HFFc6 (cell line): ENCODE results near the gene VIP. TPM values are rescaled to one million over a fixed set of nuclear protein-coding genes. Genes with fewer than 3 reads are reported as not detected.

Source experiments
- DNase-seq: peaks from one replicate; pipeline ENCODE4 v3.0.0-alpha.2; 2018
- H3K27ac Mint-ChIP-seq: 2 replicates; pipeline ENCODE4 v1.8.0; 2020; ENCODE audit warnings: mild to moderate bottlenecking, mixed read lengths
- H3K27me3 Mint-ChIP-seq: 2 replicates; pipeline ENCODE4 v1.8.0; 2021; ENCODE audit warnings: mild to moderate bottlenecking, moderate library complexity, mixed read lengths; ENCODE audit not compliant: insufficient read depth
- H3K36me3 Mint-ChIP-seq: 2 replicates; pipeline ENCODE4 v1.8.0; 2021; ENCODE audit warnings: low read depth, mixed read lengths
- H3K4me1 Mint-ChIP-seq: 2 replicates; pipeline ENCODE4 v1.8.0; 2020; ENCODE audit warnings: low read depth, mixed read lengths
- H3K4me3 Mint-ChIP-seq: 2 replicates; pipeline ENCODE4 v1.8.0; 2020; ENCODE audit warnings: mild to moderate bottlenecking, moderate library complexity, mixed read lengths
- H3K9me3 Mint-ChIP-seq: 2 replicates; pipeline ENCODE4 v1.8.0; 2020; ENCODE audit warnings: mild to moderate bottlenecking, mixed read lengths
- total RNA-seq, 6 experiments: library from RNA; stranded (reverse); fragmentation: NEBNext Ultra II Directional; extraction: Animal tissue kit (Norgen Biotek cat#: 25700); gene quantifications; 2 replicates in 1 of 6; 3 replicates in 5 of 6; pipeline ENCODE4 v1.2.3, GENCODE V29; 2021
- TF ChIP-seq, protein P1 (sequence below): fragments of 200-600 bp; sonication (generic); IDR thresholded peaks from 2 replicates; pipeline ENCODE4 v1.5.0; 2021; ENCODE audit warnings: antibody characterized with exemption, mild to moderate bottlenecking

VIP gene
- total RNA-seq, 6 experiments from 2014 or later, result not detected

DNA sequence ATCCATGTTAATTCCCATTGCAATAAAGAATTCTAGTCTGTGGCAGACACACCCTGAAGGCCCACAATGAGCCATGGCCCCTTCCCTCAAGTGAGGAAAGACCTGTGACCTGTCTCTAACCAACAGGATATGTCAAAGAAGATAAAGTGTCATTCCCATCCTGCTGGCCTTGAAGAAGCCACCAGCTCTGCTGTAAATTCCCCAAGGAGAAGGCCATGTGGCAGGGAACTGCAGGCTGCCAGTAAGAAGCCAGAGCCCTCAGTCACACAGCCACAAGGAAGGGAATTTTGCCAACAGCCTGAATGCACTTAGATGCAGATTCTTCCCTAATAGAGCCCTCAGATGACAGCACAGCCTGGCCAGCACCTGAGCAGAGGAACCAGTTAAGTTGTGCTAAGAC lies 24.8 kb downstream of the VIP start:
- TF ChIP-seq, protein P1, sequence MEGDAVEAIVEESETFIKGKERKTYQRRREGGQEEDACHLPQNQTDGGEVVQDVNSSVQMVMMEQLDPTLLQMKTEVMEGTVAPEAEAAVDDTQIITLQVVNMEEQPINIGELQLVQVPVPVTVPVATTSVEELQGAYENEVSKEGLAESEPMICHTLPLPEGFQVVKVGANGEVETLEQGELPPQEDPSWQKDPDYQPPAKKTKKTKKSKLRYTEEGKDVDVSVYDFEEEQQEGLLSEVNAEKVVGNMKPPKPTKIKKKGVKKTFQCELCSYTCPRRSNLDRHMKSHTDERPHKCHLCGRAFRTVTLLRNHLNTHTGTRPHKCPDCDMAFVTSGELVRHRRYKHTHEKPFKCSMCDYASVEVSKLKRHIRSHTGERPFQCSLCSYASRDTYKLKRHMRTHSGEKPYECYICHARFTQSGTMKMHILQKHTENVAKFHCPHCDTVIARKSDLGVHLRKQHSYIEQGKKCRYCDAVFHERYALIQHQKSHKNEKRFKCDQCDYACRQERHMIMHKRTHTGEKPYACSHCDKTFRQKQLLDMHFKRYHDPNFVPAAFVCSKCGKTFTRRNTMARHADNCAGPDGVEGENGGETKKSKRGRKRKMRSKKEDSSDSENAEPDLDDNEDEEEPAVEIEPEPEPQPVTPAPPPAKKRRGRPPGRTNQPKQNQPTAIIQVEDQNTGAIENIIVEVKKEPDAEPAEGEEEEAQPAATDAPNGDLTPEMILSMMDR, result no peak
- H3K27ac Mint-ChIP-seq, result no peak overlapping the region
- peaks cover 2% of the 10 kb centered on the region; the same call in 1 of the 2 replicates for H3K27me3 Mint-ChIP-seq
- DNase-seq, result no peak
- H3K4me1 Mint-ChIP-seq, result no peaks in the 10 kb centered on the region
- no peaks in the 10 kb centered on the region for H3K9me3 Mint-ChIP-seq
- no peaks in the 10 kb centered on the region for H3K36me3 Mint-ChIP-seq
- no peak overlapping the region for H3K4me3 Mint-ChIP-seq

DNA sequence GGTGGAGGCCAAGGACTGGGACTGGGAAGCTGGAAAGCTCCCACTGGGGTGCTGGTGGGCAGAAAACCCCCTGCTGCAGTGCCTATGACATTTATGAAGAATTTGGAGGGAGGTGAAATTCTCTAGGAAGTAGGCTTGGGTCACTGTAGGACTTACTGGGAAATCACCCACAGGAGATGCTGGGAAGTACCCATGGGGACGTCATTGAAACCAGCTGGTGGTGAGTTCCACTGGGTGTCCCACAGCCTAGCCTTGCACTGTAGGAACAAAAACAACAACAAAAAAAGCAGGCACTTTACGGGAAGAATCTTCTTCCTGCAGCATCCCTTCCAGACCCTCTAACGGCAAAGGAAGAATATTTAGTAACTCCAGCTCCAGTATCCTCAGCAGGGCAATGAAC lies 26.2 kb downstream of the VIP start:
- TF ChIP-seq, protein P1, result no peak
- Mint-ChIP-seq H3K4me3 (no peak overlapping the region), H3K9me3 (no peaks in the 10 kb centered on the region), H3K27me3 (peaks cover 2% of the 10 kb centered on the region; the same call in 1 of the 2 replicates), H3K27ac (no peak overlapping the region), H3K36me3 (no peaks in the 10 kb centered on the region), H3K4me1 (no peaks in the 10 kb centered on the region)
- DNase-seq, result no peak

DNA sequence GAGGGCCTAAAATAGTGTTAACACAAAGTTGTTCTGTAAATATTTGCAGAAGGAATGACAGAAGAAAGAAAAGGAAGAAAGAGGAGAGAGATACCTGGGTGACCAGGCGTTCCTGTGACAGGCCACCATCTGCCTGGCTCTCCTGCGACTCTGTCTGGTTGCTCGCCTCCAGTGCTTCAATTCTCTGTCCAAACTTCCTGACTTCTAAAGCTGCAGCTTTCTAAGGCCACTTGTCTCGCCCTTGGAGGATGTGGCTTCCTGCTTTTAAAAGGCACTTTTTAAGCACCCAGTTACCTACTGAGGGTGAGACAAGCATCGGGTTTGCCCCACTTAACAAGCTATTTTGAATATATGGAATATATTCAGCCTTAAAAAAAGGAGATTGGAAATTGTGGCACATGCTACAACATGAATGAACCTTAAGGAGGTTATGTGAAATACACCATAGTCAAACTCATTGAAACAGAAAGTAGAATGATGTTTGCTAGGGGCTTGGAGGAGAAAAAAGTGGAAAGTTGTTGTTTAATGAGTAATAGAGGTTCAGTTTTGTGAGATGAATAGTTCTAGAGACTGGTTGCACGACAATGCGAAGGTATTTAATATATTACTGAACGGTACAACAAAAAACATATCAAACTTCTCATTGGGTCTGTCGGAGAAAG lies 32.8 kb downstream of the VIP start:
- no peak overlapping the region for H3K4me3 Mint-ChIP-seq
- no peaks in the 10 kb centered on the region for H3K36me3 Mint-ChIP-seq
- H3K9me3 Mint-ChIP-seq, result no peaks in the 10 kb centered on the region
- no peaks in the 10 kb centered on the region; the same call in none of the 2 replicates for H3K27me3 Mint-ChIP-seq
- no peak overlapping the region for H3K27ac Mint-ChIP-seq
- H3K4me1 Mint-ChIP-seq, result no peaks in the 10 kb centered on the region
- no peak for DNase-seq
- TF ChIP-seq, protein P1, result no peak

DNA sequence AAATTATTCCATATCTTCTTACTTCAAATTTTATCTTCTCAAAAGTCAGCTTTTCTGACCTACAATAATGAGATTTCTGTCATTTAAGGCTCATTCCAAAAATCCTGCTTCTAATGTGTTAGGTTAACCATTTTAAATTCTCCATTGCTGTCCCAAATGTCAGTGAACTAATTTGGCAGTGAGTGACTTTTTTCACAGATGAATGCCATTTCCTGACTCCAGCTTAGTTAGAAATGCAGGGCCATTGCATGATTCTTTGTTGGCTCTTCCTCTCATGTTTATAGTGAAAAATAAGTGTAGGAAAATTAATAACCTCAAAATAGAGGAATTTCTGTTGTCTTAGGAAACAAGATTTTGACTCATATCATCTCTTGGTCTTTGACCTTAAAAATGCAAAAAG lies 44.1 kb downstream of the VIP start:
- Mint-ChIP-seq H3K9me3 (no peaks in the 10 kb centered on the region), H3K36me3 (no peaks in the 10 kb centered on the region), H3K4me1 (no peaks in the 10 kb centered on the region), H3K4me3 (no peak overlapping the region), H3K27ac (no peak overlapping the region), H3K27me3 (peaks cover 4% of the 10 kb centered on the region; the same call in 1 of the 2 replicates)
- no peak for DNase-seq
- TF ChIP-seq, protein P1, result no peak

DNA sequence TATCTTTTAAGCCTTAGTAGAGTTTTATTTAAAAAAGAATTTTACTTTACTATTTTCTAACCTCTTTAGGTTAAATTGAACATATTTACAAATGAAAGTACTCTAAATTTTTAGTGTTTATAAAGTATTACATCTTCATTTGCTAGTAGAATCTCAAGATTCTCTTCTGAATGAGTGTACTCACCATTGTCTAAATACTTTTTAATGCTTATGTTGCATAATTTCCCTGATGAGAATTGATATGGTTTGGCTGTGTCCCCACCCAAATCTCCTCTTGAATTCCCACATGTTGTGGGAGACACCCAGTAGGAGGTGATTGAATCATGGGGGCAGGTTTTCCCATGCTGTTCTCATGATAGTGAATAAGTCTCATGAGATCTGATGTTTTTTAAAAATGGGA lies 53.6 kb downstream of the VIP start:
- DNase-seq, result no peak
- H3K27me3 Mint-ChIP-seq, result peaks cover 8% of the 10 kb centered on the region; the same call in 1 of the 2 replicates
- H3K9me3 Mint-ChIP-seq, result no peaks in the 10 kb centered on the region
- TF ChIP-seq, protein P1, result no peak
- H3K36me3 Mint-ChIP-seq, result no peaks in the 10 kb centered on the region
- no peaks in the 10 kb centered on the region for H3K4me1 Mint-ChIP-seq
- H3K4me3 Mint-ChIP-seq, result no peak overlapping the region
- H3K27ac Mint-ChIP-seq, result no peak overlapping the region

Other genes with a start within 250 kb of the VIP start
- gene SYNE1, start 113.4 kb upstream of the VIP start, total RNA-seq, result 10 to 100 TPM; 60.0 to 69.0 (median 66.9) TPM
- gene MYCT1, start 52.9 kb upstream of the VIP start, total RNA-seq, result 1 to 10 TPM in 5 of 6 experiments, under 1 TPM in 1; 0.71 to 2.0 (median 1.7) TPM
- gene FBXO5, start 232.2 kb downstream of the VIP start, total RNA-seq, result 10 to 100 TPM; 12.7 to 26.9 (median 23.7) TPM